H9 (cell line): ENCODE measurements around the gene SLC1A1. TPM values are rescaled to one million over a fixed set of nuclear protein-coding genes. Genes with fewer than 3 reads are reported as not detected.

Experiments used
- DNase-seq: peaks from one replicate; pipeline ENCODE4 v3.0.0-alpha.2; 2017
- H2AFZ ChIP-seq: one replicate; pipeline ENCODE4 v1.6.1; 2013; ENCODE audit warnings: mild to moderate bottlenecking, low read length, control low read depth, moderate library complexity
- H2AK5ac ChIP-seq: 2 replicates; pipeline ENCODE4 v1.6.1; 2013; ENCODE audit warnings: low read length, control low read depth, mixed read lengths; ENCODE audit not compliant: insufficient read length
- H2BK120ac ChIP-seq: one replicate; pipeline ENCODE4 v1.6.1; 2013; ENCODE audit warnings: low read depth, mild to moderate bottlenecking, low read length, control low read depth, inconsistent platforms; ENCODE audit not compliant: poor library complexity, severe bottlenecking
- H2BK12ac ChIP-seq: 2 replicates; pipeline ENCODE4 v1.6.1; 2013; ENCODE audit warnings: low read length, control low read depth, mixed read lengths, low read depth; ENCODE audit not compliant: insufficient read length
- H2BK15ac ChIP-seq: 2 replicates; pipeline ENCODE4 v1.6.1; 2013; ENCODE audit warnings: low read depth, low read length, control low read depth
- H2BK20ac ChIP-seq: one replicate; pipeline ENCODE4 v1.6.1; 2013; ENCODE audit warnings: low read depth, mild to moderate bottlenecking, low read length, control low read depth, inconsistent platforms; ENCODE audit not compliant: poor library complexity, severe bottlenecking
- H2BK5ac ChIP-seq: 2 replicates; pipeline ENCODE4 v1.6.1; 2013; ENCODE audit warnings: low read length, control low read depth, mixed read lengths; ENCODE audit not compliant: insufficient read length
- H3K14ac ChIP-seq: 2 replicates; pipeline ENCODE4 v1.6.1; 2013; ENCODE audit warnings: low read length, control low read depth; ENCODE audit not compliant: insufficient read depth
- H3K18ac ChIP-seq: 2 replicates; pipeline ENCODE4 v1.6.1; 2013; ENCODE audit warnings: low read depth, mild to moderate bottlenecking, mixed read lengths, low read length, control low read depth; ENCODE audit not compliant: insufficient read length
- H3K23ac ChIP-seq: 2 replicates; pipeline ENCODE4 v1.6.1; 2013; ENCODE audit warnings: low read length, control low read depth, mixed read lengths, low read depth; ENCODE audit not compliant: insufficient read length
- H3K23me2 ChIP-seq: 2 replicates; pipeline ENCODE4 v1.6.1; 2013; ENCODE audit warnings: low read depth, mild to moderate bottlenecking, mixed read lengths, low read length, control low read depth; ENCODE audit not compliant: insufficient read length, poor library complexity, severe bottlenecking
- H3K27ac ChIP-seq: 2 replicates; pipeline ENCODE4 v1.5.1; 2013; ENCODE audit warnings: low read length, control low read depth, mixed read lengths, low read depth; ENCODE audit not compliant: insufficient read length
- H3K27me3 ChIP-seq: 2 replicates; pipeline ENCODE4 v1.6.1; 2013; ENCODE audit warnings: low read length, control low read depth, inconsistent platforms; ENCODE audit not compliant: insufficient read depth
- H3K4ac ChIP-seq: 2 replicates; pipeline ENCODE4 v1.6.1; 2013; ENCODE audit warnings: low read depth, mild to moderate bottlenecking, control low read depth, inconsistent platforms, low read length, moderate library complexity
- H3K4me1 ChIP-seq: 2 replicates; pipeline ENCODE4 v1.6.1; 2013; ENCODE audit warnings: low read length, control low read depth, inconsistent platforms; ENCODE audit not compliant: insufficient read depth
- H3K4me2 ChIP-seq: 2 replicates; pipeline ENCODE4 v1.6.1; 2013; ENCODE audit warnings: low read length, control low read depth, mixed read lengths; ENCODE audit not compliant: insufficient read length, insufficient read depth
- H3K56ac ChIP-seq: 2 replicates; pipeline ENCODE4 v1.6.1; 2013; ENCODE audit warnings: low read depth, mild to moderate bottlenecking, mixed read lengths, low read length, control low read depth; ENCODE audit not compliant: insufficient read length
- H3K79me1 ChIP-seq: 2 replicates; pipeline ENCODE4 v1.6.1; 2013; ENCODE audit warnings: low read depth, mild to moderate bottlenecking, moderate library complexity, low read length, control low read depth, inconsistent platforms; ENCODE audit not compliant: insufficient read depth, poor library complexity, severe bottlenecking
- H3K79me2 ChIP-seq: 2 replicates; pipeline ENCODE4 v1.6.1; 2013; ENCODE audit warnings: low read length, control low read depth, inconsistent platforms; ENCODE audit not compliant: insufficient read depth
- H3K9ac ChIP-seq: 2 replicates; pipeline ENCODE4 v1.6.1; 2013; ENCODE audit warnings: low read length, control low read depth, mixed read lengths; ENCODE audit not compliant: insufficient read length; ENCODE audit errors: extremely low read depth
- H3K9me3 ChIP-seq: one replicate; pipeline ENCODE4 v1.6.1; 2013; ENCODE audit warnings: low read depth, low read length, inconsistent platforms; ENCODE audit not compliant: control insufficient read depth
- H3T11ph ChIP-seq: one replicate; pipeline ENCODE4 v1.6.1; 2013; ENCODE audit warnings: mild to moderate bottlenecking, low read length, control low read depth, inconsistent platforms
- H4K20me1 ChIP-seq: one replicate; pipeline ENCODE4 v1.6.1; 2013; ENCODE audit not compliant: control insufficient read depth, insufficient read length, insufficient read depth
- H4K5ac ChIP-seq: 2 replicates; pipeline ENCODE4 v1.6.1; 2013; ENCODE audit warnings: low read depth, mild to moderate bottlenecking, mixed read lengths, low read length, control low read depth; ENCODE audit not compliant: insufficient read length
- H4K8ac ChIP-seq: replicated peaks from 2 replicates; pipeline ENCODE4 v1.6.1; 2013; ENCODE audit warnings: low read length, control low read depth, mixed read lengths, low read depth; ENCODE audit not compliant: insufficient read length
- H4K91ac ChIP-seq: 2 replicates; pipeline ENCODE4 v1.6.1; 2013; ENCODE audit warnings: low read depth, mild to moderate bottlenecking, moderate library complexity, mixed read lengths, low read length, control low read depth; ENCODE audit not compliant: insufficient read length
- H3K27ac Mint-ChIP-seq, 3 experiments: 2 replicates in 2 of 3; 3 replicates in 1 of 3; pipeline ENCODE4 v1.8.0; 2020 to 2021; ENCODE audit warnings: mixed read lengths in 3 of 3, mild to moderate bottlenecking in 1 of 3, moderate library complexity in 1 of 3
- H3K27me3 Mint-ChIP-seq: 2 replicates; pipeline ENCODE4 v1.8.0; 2021; ENCODE audit warnings: low read depth, mild to moderate bottlenecking, moderate library complexity, mixed read lengths
- H3K36me3 Mint-ChIP-seq, 3 experiments: 2 replicates in 2 of 3; 3 replicates in 1 of 3; pipeline ENCODE4 v1.8.0; 2020 to 2021; ENCODE audit warnings: low read depth in 3 of 3, mixed read lengths in 3 of 3; ENCODE audit not compliant: insufficient read depth in 1 of 3
- H3K4me1 Mint-ChIP-seq, 2 experiments: 2 replicates each; pipeline ENCODE4 v1.8.0; 2020; ENCODE audit warnings: mixed read lengths in 2 of 2
- H3K4me3 Mint-ChIP-seq, 2 experiments: 2 replicates in 1 of 2; 3 replicates in 1 of 2; pipeline ENCODE4 v1.8.0; 2020 to 2021; ENCODE audit warnings: mild to moderate bottlenecking in 2 of 2, mixed read lengths in 2 of 2, moderate library complexity in 1 of 2
- H3K9me3 Mint-ChIP-seq, 2 experiments: 2 replicates in 1 of 2; 3 replicates in 1 of 2; pipeline ENCODE4 v1.8.0; 2020; ENCODE audit warnings: mild to moderate bottlenecking in 2 of 2, mixed read lengths in 2 of 2, moderate library complexity in 1 of 2
- WGBS: extraction: QIAGEN DNeasy Blood & Tissue Kit; methylation state at CpG from one replicate; pipeline ENCODE4 v1.1.7; 2013; ENCODE audit warnings: missing lambda C conversion rate, low lambda C conversion rate, mixed read lengths; ENCODE audit not compliant: insufficient read length; ENCODE audit errors: extremely low coverage; 5-methylcytosine and 5-hydroxymethylcytosine counted together
- total RNA-seq: library from RNA; stranded (reverse); gene quantifications from 2 replicates; pipeline ENCODE4 v1.2.1, GENCODE V29; 2021
- TF ChIP-seq, protein P1 (sequence below): fragments of 200-600 bp; sonication (generic); conservative IDR thresholded peaks from 3 replicates; pipeline ENCODE4 v1.8.0; 2021; ENCODE audit warnings: antibody characterized with exemption, mild to moderate bottlenecking

SLC1A1 gene
- total RNA-seq, 1 experiment from 2014 or later = 4.7 TPM

GRCh38 chr9:4618700-4619099, 128.4 kb downstream of the SLC1A1 start:
- H3K4me1 Mint-ChIP-seq = peaks cover 37% of the 10 kb centered on the region in 2 experiments

More at GRCh38 chr9:4618700-4619099, 128.4 kb downstream of the SLC1A1 start:
- H2BK120ac ChIP-seq = no peak overlapping the region
- H3T11ph ChIP-seq = no peak overlapping the region
- H3K79me1 ChIP-seq = no peaks in the 10 kb centered on the region
- H3K9me3 ChIP-seq = no peaks in the 10 kb centered on the region
- H3K27me3 Mint-ChIP-seq = no peaks in the 10 kb centered on the region
- H3K27me3 ChIP-seq = no peaks in the 10 kb centered on the region
- no peaks in the 10 kb centered on the region for H4K20me1 ChIP-seq
- no peak overlapping the region for H3K18ac ChIP-seq
- TF ChIP-seq, protein P1, sequence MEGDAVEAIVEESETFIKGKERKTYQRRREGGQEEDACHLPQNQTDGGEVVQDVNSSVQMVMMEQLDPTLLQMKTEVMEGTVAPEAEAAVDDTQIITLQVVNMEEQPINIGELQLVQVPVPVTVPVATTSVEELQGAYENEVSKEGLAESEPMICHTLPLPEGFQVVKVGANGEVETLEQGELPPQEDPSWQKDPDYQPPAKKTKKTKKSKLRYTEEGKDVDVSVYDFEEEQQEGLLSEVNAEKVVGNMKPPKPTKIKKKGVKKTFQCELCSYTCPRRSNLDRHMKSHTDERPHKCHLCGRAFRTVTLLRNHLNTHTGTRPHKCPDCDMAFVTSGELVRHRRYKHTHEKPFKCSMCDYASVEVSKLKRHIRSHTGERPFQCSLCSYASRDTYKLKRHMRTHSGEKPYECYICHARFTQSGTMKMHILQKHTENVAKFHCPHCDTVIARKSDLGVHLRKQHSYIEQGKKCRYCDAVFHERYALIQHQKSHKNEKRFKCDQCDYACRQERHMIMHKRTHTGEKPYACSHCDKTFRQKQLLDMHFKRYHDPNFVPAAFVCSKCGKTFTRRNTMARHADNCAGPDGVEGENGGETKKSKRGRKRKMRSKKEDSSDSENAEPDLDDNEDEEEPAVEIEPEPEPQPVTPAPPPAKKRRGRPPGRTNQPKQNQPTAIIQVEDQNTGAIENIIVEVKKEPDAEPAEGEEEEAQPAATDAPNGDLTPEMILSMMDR = no peak
- no peak overlapping the region for H2AK5ac ChIP-seq
- H4K8ac ChIP-seq = no peak overlapping the region
- no peak overlapping the region for H3K4me2 ChIP-seq
- no peak overlapping the region for H3K14ac ChIP-seq
- no peak overlapping the region for H3K56ac ChIP-seq
- H3K23ac ChIP-seq = no peak overlapping the region
- no peaks in the 10 kb centered on the region for H3K23me2 ChIP-seq
- H3K36me3 Mint-ChIP-seq = no peaks in the 10 kb centered on the region
- no peak overlapping the region for H4K91ac ChIP-seq
- H4K5ac ChIP-seq = no peak overlapping the region
- H2BK5ac ChIP-seq = no peak overlapping the region
- no peak overlapping the region for H3K4ac ChIP-seq
- no peak overlapping the region for H3K4me3 Mint-ChIP-seq
- H2BK12ac ChIP-seq = no peak overlapping the region
- no peak overlapping the region for H3K27ac Mint-ChIP-seq
- no peak overlapping the region for H3K9ac ChIP-seq
- no peak overlapping the region for H2BK15ac ChIP-seq
- H2BK20ac ChIP-seq = no peak overlapping the region
- no CpG with 5 or more reads among the region's 2 CpGs for WGBS
- H2AFZ ChIP-seq = no peak overlapping the region
- H3K79me2 ChIP-seq = no peaks in the 10 kb centered on the region
- no peak for DNase-seq
- no peak overlapping the region for H3K27ac ChIP-seq
- H3K9me3 Mint-ChIP-seq = no peaks in the 10 kb centered on the region
- peaks cover 12% of the 10 kb centered on the region; the same call in 1 of the 2 replicates for H3K4me1 ChIP-seq
